Measurements from ENCODE around the gene CAPN9. TPM values are rescaled to one million over a fixed set of nuclear protein-coding genes. Genes with fewer than 3 reads are reported as not detected.

The CAPN9 gene
- total and polyA plus RNA-seq, 9 donors, result 0.34 to 1.5 (median 0.67) TPM

DNA sequence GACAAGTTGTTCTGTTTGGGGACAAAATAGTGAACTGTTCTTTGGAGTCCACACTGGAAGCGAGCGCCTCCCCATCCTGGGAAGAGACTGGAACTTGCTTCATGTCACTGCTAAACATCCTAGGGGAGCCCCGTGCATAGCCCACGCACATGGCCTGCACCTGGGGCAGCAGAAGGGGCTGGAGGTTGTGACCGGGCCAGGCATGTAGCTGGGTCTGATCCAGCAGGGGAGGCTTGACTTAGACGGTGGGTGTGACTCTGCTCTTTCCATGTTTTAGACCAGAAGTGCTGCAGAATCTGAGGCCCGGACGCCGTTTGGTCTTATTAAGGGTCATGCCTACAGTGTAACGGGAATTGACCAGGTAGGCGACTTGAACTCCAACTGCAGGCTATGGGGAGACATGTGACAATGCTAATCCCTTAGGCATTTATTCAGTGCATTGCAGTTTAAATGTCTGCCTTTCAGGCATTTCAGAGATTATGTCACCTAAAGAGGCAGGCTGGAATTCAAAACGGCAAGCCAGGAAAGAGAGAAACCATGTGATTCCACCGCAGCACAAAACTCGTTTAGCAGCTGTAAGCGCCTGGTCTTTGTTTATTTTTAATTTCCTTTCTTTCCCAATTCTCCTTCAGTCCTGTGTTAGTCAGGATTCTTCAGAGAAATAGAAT, 21.8 kb downstream of the CAPN9 start:
- H3K27me3 ChIP-seq (ENCODE audit: control insufficient read depth, insufficient read depth, low read length), result no peaks in the 10 kb centered on the region
- H3K4me3 ChIP-seq (ENCODE audit: low read length), result no peak overlapping the region
- no peak overlapping the region for H3K27ac ChIP-seq (ENCODE audit: low read length)
- H3K9me3 ChIP-seq (replicated peaks; ENCODE audit: control insufficient read depth, low read depth, low read length), result no peaks in the 10 kb centered on the region
- peak; percentile 79 for DNase-seq
- H3K4me1 ChIP-seq (ENCODE audit: control insufficient read depth, insufficient read depth, low read length), result peaks cover 5% of the 10 kb centered on the region
- H3K36me3 ChIP-seq (ENCODE audit: control insufficient read depth, insufficient read depth, low read length), result no peaks in the 10 kb centered on the region
- 29% methylated on average over 12 of the region's 15 CpGs for WGBS (ENCODE audit: insufficient coverage)

DNA sequence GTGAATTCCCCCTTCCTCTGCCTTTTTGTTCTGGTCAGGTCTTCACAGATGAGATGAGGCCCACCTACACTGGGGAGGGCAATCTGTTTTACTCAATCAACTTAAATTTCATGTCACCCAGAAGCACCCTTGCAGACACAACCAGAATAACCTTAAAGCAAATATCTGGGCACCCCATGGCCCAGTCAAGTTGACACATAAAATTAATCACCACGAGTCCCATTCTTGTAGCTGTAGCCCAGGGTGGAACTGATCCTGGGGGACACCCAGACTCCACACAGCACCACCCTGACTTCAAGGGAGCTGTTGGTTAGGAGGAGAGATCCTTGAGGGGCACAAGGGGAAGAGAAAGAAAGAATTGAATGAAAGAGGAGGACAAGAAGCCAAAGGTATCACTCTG, 23.1 kb downstream of the CAPN9 start:
- H3K4me3 ChIP-seq (ENCODE audit: low read length), result no peak overlapping the region
- H3K36me3 ChIP-seq (ENCODE audit: control insufficient read depth, insufficient read depth, low read length), result no peaks in the 10 kb centered on the region
- H3K4me1 ChIP-seq (ENCODE audit: control insufficient read depth, insufficient read depth, low read length), result peaks cover 5% of the 10 kb centered on the region
- no peaks in the 10 kb centered on the region for H3K9me3 ChIP-seq (replicated peaks; ENCODE audit: control insufficient read depth, low read depth, low read length)
- no peak overlapping the region for H3K27ac ChIP-seq (ENCODE audit: low read length)
- no CpG with 5 or more reads among the region's 1 CpG for WGBS (ENCODE audit: insufficient coverage)
- no peaks in the 10 kb centered on the region for H3K27me3 ChIP-seq (ENCODE audit: control insufficient read depth, insufficient read depth, low read length)
- DNase-seq, result no peak

DNA sequence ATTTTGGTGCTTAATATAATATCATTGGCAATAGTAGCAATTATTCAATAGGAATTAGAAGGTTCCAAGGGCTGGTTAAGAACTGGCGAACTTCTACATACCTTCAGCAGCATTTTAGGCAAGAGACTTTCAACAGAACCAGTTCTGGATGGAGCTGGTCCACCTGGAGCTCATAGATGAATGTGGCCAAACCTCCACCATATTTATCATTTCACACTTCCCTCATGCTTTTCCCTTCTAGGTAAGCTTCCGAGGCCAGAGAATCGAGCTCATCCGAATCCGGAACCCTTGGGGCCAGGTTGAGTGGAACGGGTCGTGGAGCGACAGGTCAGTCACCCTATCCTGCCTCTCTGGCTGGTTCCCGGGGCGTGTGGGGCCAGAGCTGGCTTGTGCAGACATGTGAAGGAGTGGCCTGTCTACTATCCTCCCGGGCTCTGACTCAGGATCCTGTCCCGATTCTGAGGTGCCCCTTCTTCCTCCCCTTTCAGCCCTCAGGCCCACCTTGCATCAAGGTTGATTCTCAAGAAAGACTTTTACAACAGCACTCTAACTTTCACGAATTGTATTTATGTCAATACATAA, 24.7 kb downstream of the CAPN9 start:
- Histone ChIP-seq H3K27me3 (ENCODE audit: control insufficient read depth, insufficient read depth, low read length) (no peaks in the 10 kb centered on the region), H3K4me1 (ENCODE audit: control insufficient read depth, insufficient read depth, low read length) (peaks cover 5% of the 10 kb centered on the region), H3K4me3 (ENCODE audit: low read length) (no peak overlapping the region), H3K9me3 (replicated peaks; ENCODE audit: control insufficient read depth, low read depth, low read length) (no peaks in the 10 kb centered on the region), H3K36me3 (ENCODE audit: control insufficient read depth, insufficient read depth, low read length) (no peaks in the 10 kb centered on the region), H3K27ac (ENCODE audit: low read length) (no peak overlapping the region)
- WGBS (ENCODE audit: insufficient coverage), result 91% methylated on average over 11 of the region's 13 CpGs
- no peak for DNase-seq

DNA sequence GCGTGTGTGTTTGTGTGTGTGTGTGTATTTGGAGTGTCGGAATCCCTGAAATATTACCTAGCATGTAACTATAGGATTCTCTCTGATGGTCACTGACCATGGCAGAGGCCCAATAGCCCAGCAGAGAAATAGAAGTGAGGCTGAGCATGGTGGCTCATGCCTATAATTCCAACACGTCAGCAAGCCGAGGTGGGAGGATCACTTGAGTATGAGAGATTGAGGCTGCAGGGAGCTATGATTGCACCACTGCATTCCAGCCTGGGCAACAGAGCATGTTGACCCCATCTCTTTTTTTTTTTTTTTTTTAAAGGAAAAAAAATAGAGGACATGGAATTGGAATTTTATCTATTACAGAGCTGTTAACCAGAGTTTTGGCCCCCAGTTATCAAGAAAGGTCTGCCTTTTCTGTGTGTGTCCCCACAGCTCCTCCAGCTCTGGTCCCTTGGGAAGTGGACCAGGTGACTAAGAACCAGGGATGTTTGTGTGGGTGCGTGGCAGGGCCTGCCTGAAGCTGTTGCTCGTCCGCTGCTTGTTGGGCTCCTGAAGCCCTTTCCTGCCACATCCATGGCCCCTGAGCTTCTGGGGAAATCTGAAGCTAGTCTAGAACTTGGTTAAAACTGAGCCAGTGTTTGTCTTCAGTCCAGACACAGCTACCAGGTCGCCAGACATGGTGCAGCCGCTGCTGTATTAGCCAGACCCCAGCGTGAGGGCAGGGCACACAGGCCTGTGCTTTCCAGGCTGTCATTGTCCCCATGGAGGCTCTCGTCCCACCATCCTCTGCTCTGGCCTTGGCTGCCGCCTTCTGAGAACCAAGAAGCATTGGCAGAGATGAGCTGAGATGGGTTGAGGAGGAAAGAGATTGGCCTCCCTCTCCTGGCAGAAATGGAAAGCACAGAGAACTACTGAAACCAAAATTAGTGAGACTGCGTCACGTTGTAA, 25.5 kb downstream of the CAPN9 start:
- Histone ChIP-seq H3K36me3 (ENCODE audit: control insufficient read depth, insufficient read depth, low read length) (no peaks in the 10 kb centered on the region), H3K4me3 (ENCODE audit: low read length) (no peak overlapping the region), H3K27ac (ENCODE audit: low read length) (no peak overlapping the region), H3K27me3 (ENCODE audit: control insufficient read depth, insufficient read depth, low read length) (no peaks in the 10 kb centered on the region), H3K9me3 (replicated peaks; ENCODE audit: control insufficient read depth, low read depth, low read length) (no peaks in the 10 kb centered on the region), H3K4me1 (ENCODE audit: control insufficient read depth, insufficient read depth, low read length) (peaks cover 5% of the 10 kb centered on the region)
- WGBS (ENCODE audit: insufficient coverage), result 37% methylated on average over 7 of the region's 14 CpGs
- peak; percentile 85 for DNase-seq

DNA sequence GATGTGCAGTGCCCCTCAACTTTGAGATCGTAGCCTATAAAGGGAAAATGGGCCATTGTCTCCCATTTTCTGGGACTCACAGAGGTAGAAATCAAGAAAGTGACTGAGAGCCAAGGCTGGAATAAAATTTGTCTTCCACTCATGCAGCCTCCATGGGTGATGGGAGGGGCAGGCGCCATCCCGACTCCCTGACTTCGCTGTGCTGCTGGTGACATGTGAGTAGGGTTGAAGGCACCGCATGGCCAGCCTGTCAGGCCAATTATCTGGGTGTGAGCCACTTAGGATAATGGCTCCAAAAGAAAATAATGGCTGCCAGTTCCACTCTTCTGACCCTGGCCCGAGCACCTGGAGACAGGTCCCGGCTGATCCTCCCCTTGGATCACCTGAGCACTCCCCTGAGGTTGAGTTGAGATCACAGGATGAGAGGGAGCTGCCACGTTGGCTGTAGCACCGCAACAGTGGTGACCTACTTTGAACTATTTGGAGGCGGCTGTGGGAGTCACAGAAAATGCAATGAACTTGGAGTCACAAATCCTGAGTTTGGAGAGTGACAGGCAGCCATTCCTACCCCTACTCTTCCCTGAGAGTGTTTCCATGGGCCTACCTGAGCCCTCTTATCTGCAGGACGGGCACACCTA, 26.3 kb downstream of the CAPN9 start:
- WGBS (ENCODE audit: insufficient coverage), result 78% methylated on average over 8 of the region's 11 CpGs
- Histone ChIP-seq H3K27me3 (ENCODE audit: control insufficient read depth, insufficient read depth, low read length) (no peaks in the 10 kb centered on the region), H3K4me3 (ENCODE audit: low read length) (no peak overlapping the region), H3K27ac (ENCODE audit: low read length) (no peak overlapping the region), H3K9me3 (replicated peaks; ENCODE audit: control insufficient read depth, low read depth, low read length) (no peaks in the 10 kb centered on the region), H3K36me3 (ENCODE audit: control insufficient read depth, insufficient read depth, low read length) (no peaks in the 10 kb centered on the region), H3K4me1 (ENCODE audit: control insufficient read depth, insufficient read depth, low read length) (peaks cover 5% of the 10 kb centered on the region)
- no peak for DNase-seq

DNA sequence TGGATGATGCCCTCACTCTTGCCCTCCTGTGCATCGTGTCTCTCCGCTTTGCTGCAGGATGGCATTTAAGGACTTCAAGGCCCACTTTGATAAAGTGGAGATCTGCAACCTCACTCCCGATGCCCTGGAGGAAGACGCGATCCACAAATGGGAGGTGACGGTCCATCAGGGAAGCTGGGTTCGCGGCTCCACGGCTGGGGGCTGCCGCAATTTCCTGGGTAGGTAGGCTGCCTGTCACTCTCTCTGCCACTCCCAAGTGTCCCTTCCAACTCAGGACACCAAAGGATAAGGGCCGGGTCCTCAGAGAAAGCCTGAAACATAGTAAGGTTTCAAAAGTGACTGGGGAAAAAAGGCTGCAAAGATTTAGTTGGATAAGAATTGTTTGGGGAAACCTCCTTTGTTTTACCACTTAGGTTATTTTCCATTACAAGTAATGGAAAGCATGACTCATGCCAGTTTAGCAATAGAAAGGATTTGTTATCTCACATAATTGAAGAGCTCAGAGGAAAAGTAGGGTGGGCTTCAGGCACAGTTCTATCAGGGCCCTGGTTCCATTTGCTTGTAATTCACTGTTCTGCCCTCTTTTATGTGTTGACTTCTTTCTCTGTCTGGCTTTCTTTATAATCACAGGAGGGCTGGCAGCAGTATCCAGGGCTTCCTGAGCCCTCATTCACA, 31.9 kb downstream of the CAPN9 start:
- Histone ChIP-seq H3K9me3 (replicated peaks; ENCODE audit: control insufficient read depth, low read depth, low read length) (no peaks in the 10 kb centered on the region), H3K27me3 (ENCODE audit: control insufficient read depth, insufficient read depth, low read length) (no peaks in the 10 kb centered on the region), H3K4me1 (ENCODE audit: control insufficient read depth, insufficient read depth, low read length) (no peaks in the 10 kb centered on the region), H3K36me3 (ENCODE audit: control insufficient read depth, insufficient read depth, low read length) (no peaks in the 10 kb centered on the region), H3K4me3 (ENCODE audit: low read length) (no peak overlapping the region), H3K27ac (ENCODE audit: low read length) (no peak overlapping the region)
- WGBS (ENCODE audit: insufficient coverage), result 89% methylated on average over 8 of the region's 11 CpGs
- no peak for DNase-seq

DNA sequence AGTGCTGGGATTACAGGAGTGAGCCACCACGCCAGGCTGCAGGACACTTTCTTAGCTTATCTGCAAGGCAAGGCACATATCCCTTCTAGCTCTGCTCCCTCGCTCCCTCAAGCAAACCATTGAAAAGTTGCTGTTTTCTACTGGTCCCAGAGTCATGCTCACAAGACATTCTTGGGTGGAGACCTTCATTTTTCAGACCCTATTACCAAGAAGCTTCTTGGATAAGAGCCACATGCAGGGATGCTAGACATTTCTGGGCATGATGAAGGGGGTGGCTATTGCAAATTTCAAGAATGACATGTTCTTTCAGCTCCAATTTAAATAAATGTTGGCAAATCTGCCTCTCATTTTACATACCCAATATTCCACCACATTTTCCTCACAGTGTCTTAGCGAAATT, 33.9 kb downstream of the CAPN9 start:
- Histone ChIP-seq H3K4me1 (ENCODE audit: control insufficient read depth, insufficient read depth, low read length) (no peaks in the 10 kb centered on the region), H3K9me3 (replicated peaks; ENCODE audit: control insufficient read depth, low read depth, low read length) (no peaks in the 10 kb centered on the region), H3K27me3 (ENCODE audit: control insufficient read depth, insufficient read depth, low read length) (no peaks in the 10 kb centered on the region), H3K4me3 (ENCODE audit: low read length) (no peak overlapping the region), H3K36me3 (ENCODE audit: control insufficient read depth, insufficient read depth, low read length) (no peaks in the 10 kb centered on the region), H3K27ac (ENCODE audit: low read length) (no peak overlapping the region)
- no peak for DNase-seq
- 85% methylated on average over 2 of the region's 3 CpGs for WGBS (ENCODE audit: insufficient coverage)

DNA sequence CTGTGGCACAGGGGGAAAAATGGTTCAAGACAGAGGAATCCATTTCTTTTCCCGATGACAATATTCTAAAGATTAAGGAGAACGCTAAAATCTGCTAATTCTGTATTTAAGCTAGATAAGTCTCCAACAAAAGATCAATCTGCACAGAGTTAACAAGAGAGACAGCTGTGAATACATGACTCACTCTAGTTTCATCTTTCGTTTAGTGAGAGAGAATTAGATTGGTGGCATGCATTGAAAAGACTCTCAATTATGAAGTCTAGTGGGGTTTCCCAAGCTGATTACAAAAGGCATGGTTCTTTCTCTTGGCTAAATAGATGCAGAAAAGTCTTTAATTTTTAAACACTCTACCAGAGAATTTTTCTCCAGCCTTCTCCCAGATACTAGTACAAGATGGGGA, 34.4 kb downstream of the CAPN9 start:
- WGBS (ENCODE audit: insufficient coverage), result no CpG with 5 or more reads among the region's 3 CpGs
- peak; percentile 30 for DNase-seq

DNA sequence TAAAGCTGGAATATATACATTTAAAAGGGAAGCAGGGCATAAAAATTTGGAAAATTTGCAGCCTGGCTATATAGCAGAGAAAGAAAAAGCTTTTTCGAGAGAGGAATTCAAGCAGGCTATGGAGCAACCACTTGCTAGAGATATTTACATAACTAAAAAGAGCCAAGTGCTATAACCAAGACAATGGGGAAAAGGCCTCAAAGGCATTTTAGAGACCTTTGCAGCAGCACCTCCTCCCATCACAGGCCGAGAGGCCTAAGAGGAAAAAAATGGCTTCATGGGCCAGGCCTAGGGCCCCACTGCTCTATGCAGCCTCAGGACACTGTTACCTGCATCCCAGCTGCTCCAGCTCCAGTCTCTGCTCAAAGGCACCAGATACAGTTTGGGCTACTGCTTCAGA, 37.0 kb downstream of the CAPN9 start:
- DNase-seq, result no peak
- 83% methylated on average over 1 of the region's 2 CpGs for WGBS (ENCODE audit: insufficient coverage)
- Histone ChIP-seq H3K27ac (ENCODE audit: low read length) (no peak overlapping the region), H3K4me3 (ENCODE audit: low read length) (no peak overlapping the region), H3K36me3 (ENCODE audit: control insufficient read depth, insufficient read depth, low read length) (no peaks in the 10 kb centered on the region), H3K9me3 (replicated peaks; ENCODE audit: control insufficient read depth, low read depth, low read length) (no peaks in the 10 kb centered on the region), H3K27me3 (ENCODE audit: control insufficient read depth, insufficient read depth, low read length) (no peaks in the 10 kb centered on the region), H3K4me1 (ENCODE audit: control insufficient read depth, insufficient read depth, low read length) (no peaks in the 10 kb centered on the region)

More for the DNA sequence above, 34.4 kb downstream of the CAPN9 start:
- Histone ChIP-seq H3K27ac (ENCODE audit: low read length) (no peak overlapping the region), H3K27me3 (ENCODE audit: control insufficient read depth, insufficient read depth, low read length) (no peaks in the 10 kb centered on the region), H3K4me3 (ENCODE audit: low read length) (no peak overlapping the region), H3K9me3 (replicated peaks; ENCODE audit: control insufficient read depth, low read depth, low read length) (no peaks in the 10 kb centered on the region), H3K36me3 (ENCODE audit: control insufficient read depth, insufficient read depth, low read length) (no peaks in the 10 kb centered on the region), H3K4me1 (ENCODE audit: control insufficient read depth, insufficient read depth, low read length) (no peaks in the 10 kb centered on the region)

All from muscle of leg (tissue), 11 donors.